ENCODE measurements around the gene BCKDHA. TPM values are rescaled to one million over a fixed set of nuclear protein-coding genes. Genes with fewer than 3 reads are reported as not detected.
A peak's percentile ranks its signal among the peaks of the same experiment; 100 is the strongest.

Gene BCKDHA
- total RNA-seq, 2 donors from 2014 or later: 15.2 to 17.9 TPM

DNA sequence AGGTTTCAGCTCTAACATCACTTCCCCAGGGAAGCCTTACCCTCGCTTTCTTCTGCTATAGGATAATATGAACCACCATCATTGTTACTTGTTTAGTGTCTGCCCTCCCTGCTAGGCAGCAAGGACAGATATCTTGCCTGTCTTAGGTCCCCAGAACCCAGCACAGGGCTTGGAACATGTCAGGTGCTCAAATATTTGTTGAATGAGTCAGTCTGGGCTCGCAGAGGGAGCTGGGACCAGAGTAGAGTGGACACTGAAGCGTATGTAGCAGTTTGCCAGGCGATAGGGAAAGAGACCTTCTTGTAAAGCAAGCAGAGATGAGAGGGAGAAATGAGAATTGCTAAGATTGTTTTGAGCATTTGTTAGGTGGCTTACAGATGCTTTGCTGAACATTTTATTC is 11.7 kb downstream of the BCKDHA start:
- peak; percentile 78 to 90 (median 88) for DNase-seq
- intact Hi-C loops (cut with DNase I): no loop called here
- TF ChIP-seq, protein P1, sequence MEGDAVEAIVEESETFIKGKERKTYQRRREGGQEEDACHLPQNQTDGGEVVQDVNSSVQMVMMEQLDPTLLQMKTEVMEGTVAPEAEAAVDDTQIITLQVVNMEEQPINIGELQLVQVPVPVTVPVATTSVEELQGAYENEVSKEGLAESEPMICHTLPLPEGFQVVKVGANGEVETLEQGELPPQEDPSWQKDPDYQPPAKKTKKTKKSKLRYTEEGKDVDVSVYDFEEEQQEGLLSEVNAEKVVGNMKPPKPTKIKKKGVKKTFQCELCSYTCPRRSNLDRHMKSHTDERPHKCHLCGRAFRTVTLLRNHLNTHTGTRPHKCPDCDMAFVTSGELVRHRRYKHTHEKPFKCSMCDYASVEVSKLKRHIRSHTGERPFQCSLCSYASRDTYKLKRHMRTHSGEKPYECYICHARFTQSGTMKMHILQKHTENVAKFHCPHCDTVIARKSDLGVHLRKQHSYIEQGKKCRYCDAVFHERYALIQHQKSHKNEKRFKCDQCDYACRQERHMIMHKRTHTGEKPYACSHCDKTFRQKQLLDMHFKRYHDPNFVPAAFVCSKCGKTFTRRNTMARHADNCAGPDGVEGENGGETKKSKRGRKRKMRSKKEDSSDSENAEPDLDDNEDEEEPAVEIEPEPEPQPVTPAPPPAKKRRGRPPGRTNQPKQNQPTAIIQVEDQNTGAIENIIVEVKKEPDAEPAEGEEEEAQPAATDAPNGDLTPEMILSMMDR (IDR thresholded peaks at IDR 0.05): no peak
- TF ChIP-seq POLR2A (IDR thresholded peaks at IDR 0.05): peak in 2 of 3 donors; percentile 37 to 51
- H3K4me3 ChIP-seq: no peak overlapping the region
- ATAC-seq: peak; percentile 97
- peaks cover 47% of the 10 kb centered on the region for H3K4me1 ChIP-seq
- H3K9me3 ChIP-seq: no peaks in the 10 kb centered on the region
- WGBS, 2 donors: 14 to 15% methylated on average over 4 of the region's 4 CpGs
- peak overlapping the region; percentile 68 to 85 (median 78) for H3K27ac ChIP-seq
- no peaks in the 10 kb centered on the region for H3K36me3 ChIP-seq (replicated peaks in 1 of 2; ENCODE audit: insufficient read depth in 1 of 2, low read depth in 2 of 2)
- H3K27me3 ChIP-seq: no peaks in the 10 kb centered on the region

DNA sequence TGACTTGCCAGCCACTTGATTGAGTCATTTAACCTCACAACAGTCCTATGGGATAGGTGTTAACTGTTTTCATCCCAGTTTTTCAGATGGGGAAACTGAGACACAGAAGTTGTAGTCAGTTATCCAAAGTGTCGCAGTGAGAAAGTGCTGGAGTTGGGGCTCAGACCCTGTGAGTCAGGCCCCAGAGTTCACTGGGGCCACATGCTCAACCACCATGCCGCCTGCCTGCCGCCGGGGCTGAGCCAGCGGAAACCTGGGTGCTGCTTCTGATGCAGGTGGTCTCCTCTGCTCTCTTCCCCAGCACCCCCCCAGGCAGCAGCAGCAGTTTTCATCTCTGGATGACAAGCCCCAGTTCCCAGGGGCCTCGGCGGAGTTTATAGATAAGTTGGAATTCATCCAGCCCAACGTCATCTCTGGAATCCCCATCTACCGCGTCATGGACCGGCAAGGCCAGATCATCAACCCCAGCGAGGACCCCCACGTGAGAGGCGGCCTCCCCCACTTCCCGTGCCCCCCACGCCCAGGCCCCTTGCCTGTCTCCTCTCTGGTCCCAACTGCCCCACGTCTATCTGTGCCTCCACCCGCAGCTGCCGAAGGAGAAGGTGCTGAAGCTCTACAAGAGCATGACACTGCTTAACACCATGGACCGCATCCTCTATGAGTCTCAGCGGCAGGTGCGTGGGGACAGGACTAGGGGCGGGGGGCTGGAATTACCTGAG is 12.9 kb downstream of the BCKDHA start:
- DNase-seq: no peak
- 78 to 88% methylated on average over 12 to 22 of the region's 23 CpGs for WGBS, 2 donors
- Histone ChIP-seq H3K4me1 (peaks cover 42% of the 10 kb centered on the region), H3K9me3 (no peaks in the 10 kb centered on the region), H3K27ac (peak overlapping the region; percentile 60 to 85 (median 78)), H3K27me3 (no peaks in the 10 kb centered on the region), H3K36me3 (replicated peaks in 1 of 2; ENCODE audit: insufficient read depth in 1 of 2, low read depth in 2 of 2) (peaks cover 2 to 4% of the 10 kb centered on the region in 2 donors), H3K4me3 (no peak overlapping the region)
- TF ChIP-seq POLR2A (IDR thresholded peaks at IDR 0.05): no peak
- TF ChIP-seq, protein P1 (IDR thresholded peaks at IDR 0.05): no peak
- ATAC-seq: no peak
- intact Hi-C loops (cut with DNase I): no loop called here

DNA sequence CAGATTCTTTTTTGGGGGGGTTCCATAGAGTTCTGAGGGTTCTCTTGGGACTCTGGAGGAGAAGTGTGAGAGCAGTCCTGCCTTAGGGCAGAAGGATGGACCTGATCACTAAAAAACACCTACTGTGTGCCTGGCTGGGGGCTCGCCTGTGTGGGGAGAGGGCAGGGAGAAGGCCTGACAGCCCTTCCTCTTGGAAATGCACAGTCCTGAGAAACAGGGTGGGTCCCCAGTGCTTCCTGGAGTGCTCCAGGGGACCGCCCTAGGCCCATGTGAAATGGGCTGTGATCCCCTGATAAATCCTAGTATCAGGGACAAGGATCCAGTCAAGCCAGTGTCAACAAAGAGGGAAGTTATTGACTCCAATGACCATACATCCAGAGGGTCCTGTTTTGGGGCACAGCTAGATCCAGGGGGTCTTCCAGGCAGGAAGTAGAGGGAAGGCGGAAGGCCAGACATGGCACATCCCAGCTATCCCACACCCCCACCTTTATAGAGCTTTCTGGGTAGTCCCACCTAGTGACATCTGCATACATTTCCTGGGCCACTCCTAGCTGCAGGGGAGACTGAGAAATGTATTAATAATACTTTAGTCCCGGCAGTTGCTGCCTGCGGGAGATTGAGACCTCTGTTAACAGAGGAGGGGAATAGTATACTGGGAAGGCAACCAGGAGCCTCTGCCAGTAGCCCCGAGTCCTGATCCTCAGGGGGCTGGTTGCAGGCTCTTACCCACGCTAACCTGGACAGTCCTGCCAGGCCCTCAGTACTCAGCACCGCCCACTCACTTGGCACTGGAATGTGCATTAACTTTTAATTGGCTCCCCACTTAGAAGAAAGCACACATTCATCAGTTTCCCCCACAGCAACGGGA is 13.7 kb downstream of the BCKDHA start:
- Histone ChIP-seq H3K9me3 (no peaks in the 10 kb centered on the region), H3K4me1 (peaks cover 37% of the 10 kb centered on the region), H3K27me3 (no peaks in the 10 kb centered on the region), H3K4me3 (no peak overlapping the region), H3K36me3 (replicated peaks in 1 of 2; ENCODE audit: insufficient read depth in 1 of 2, low read depth in 2 of 2) (peaks cover 4 to 6% of the 10 kb centered on the region in 2 donors), H3K27ac (peak overlapping the region in 3 of 4 donors; percentile 18 to 85 (median 48))
- ATAC-seq (no peak), DNase-seq (no peak)
- TF ChIP-seq POLR2A (IDR thresholded peaks at IDR 0.05): no peak
- TF ChIP-seq, protein P1 (IDR thresholded peaks at IDR 0.05): no peak
- WGBS, 2 donors: 63 to 80% methylated on average over 3 to 9 of the region's 9 CpGs
- intact Hi-C loops (cut with DNase I): no loop called here

DNA sequence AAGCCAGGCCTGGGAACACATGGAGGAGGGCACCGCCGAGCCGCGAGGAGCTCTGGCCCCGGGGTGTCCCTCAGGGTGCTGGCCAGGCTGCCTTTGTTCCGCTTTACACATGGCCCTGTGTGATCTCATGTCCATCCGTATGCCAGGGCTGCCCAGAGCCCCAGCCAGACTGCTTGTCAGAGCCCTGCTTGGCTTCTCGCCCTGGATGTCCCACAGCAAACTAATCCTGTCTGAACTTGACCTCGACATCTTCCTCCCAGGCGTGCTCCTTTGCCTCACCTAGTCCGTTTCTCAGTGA is 14.3 kb downstream of the BCKDHA start:
- Histone ChIP-seq H3K27me3 (no peaks in the 10 kb centered on the region), H3K36me3 (replicated peaks in 1 of 2; ENCODE audit: insufficient read depth in 1 of 2, low read depth in 2 of 2) (peaks cover 4 to 7% of the 10 kb centered on the region in 2 donors), H3K4me1 (peaks cover 37% of the 10 kb centered on the region), H3K27ac (peak overlapping the region in 3 of 4 donors; percentile 18 to 85 (median 48)), H3K9me3 (no peaks in the 10 kb centered on the region), H3K4me3 (no peak overlapping the region)
- ATAC-seq (peak; percentile 13), DNase-seq (peak in 2 of 4 donors; percentile 39 to 55)
- WGBS, 2 donors: 60 to 78% methylated on average over 4 to 11 of the region's 11 CpGs
- intact Hi-C loops (cut with DNase I): no loop called here
- TF ChIP-seq, protein P1 (IDR thresholded peaks at IDR 0.05): no peak
- no peak for TF ChIP-seq POLR2A (IDR thresholded peaks at IDR 0.05)
